ENCODE data around the gene NLRP6.

DNA sequence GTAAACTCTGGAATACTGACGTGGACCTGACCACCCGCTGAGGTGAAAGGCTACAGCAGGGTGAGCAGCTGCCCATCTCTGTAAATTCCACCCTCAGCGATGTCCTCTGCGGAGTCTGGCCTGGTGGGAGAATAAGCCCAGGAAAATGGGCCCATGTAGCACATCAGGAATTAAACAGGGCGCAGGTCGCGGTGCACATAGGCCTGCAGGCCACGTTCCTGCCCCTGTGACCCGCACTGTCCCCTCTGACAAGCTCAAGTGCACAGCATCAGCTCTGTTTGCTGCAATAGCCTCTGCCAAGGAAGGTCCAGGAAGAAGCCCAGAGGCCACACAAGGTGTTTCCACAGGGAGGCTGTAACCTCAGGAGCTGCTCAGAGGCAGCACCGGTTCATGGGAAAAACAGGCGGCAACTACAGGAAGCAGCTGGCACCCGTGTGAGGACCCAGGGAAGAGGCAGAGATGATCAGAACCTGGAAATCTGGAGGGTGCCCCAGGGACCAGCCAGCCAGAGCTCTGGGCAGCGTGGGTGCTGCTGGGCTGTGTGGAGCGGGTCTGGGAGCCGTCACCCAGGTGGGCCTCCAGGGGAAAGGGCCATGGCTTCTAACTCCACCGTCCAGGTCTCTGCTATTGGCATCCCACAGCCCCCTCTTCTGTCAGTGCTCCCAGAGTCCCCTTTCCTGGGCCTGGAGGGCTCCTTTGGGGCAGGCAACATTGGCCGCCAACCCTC is 28.6 kb downstream of the NLRP6 start:
- TF ChIP-seq, protein P1, sequence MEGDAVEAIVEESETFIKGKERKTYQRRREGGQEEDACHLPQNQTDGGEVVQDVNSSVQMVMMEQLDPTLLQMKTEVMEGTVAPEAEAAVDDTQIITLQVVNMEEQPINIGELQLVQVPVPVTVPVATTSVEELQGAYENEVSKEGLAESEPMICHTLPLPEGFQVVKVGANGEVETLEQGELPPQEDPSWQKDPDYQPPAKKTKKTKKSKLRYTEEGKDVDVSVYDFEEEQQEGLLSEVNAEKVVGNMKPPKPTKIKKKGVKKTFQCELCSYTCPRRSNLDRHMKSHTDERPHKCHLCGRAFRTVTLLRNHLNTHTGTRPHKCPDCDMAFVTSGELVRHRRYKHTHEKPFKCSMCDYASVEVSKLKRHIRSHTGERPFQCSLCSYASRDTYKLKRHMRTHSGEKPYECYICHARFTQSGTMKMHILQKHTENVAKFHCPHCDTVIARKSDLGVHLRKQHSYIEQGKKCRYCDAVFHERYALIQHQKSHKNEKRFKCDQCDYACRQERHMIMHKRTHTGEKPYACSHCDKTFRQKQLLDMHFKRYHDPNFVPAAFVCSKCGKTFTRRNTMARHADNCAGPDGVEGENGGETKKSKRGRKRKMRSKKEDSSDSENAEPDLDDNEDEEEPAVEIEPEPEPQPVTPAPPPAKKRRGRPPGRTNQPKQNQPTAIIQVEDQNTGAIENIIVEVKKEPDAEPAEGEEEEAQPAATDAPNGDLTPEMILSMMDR (IDR thresholded peaks at IDR 0.05) = no peak
- TF ChIP-seq POLR2AphosphoS5 (IDR thresholded peaks at IDR 0.05) = no peak

All from transverse colon (tissue), 4 donors.